ENCODE data around the gene ALDH3A1. TPM values are rescaled to one million over a fixed set of nuclear protein-coding genes. Genes with fewer than 3 reads are reported as not detected.

Gene ALDH3A1
- total RNA-seq, 6 experiments from 2014 or later, result 0.26 to 13.8 (median 1.7) TPM

DNA sequence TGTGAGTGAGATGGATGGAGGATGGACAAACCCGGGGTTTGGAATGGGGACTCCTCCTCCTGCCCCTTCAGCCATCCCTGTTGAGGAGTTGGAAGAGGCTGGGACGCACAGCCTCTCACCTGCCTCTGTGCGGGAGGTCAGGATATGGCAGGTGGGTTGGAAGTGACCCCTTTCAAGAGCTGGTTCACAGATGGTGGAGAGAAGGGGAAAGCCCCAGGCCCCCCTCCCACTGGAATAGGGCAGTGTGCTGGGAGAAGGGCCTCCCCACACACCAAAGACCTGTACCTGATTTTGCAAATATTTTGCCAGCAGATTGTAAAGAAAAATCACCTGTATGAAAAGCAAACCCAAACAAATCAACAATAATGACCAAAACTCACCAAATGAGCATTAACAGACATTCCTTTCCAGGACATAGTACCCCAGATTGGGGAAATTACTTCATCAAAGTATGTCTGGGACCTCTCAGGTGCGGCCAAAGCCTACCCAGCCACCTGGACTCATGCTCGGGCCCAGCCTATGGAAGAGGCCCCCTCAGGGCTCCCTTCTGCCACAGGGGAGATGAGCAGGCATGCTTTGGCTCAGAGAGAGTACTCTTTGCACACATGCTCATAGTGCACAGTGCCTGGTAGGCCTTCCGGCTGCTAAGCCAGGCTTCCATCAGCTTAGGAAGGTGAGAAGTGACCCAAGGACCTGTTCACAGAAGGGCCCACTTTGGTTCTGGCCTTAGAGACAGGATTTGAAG lies 39.5 kb downstream of the ALDH3A1 start:
- H3K9me3 ChIP-seq, result no peaks in the 10 kb centered on the region
- 60% methylated on average over 1 of the region's 6 CpGs for WGBS (ENCODE audit: insufficient coverage, low coverage, low lambda C conversion rate, missing lambda C conversion rate)
- TF ChIP-seq POLR2A (IDR thresholded peaks at IDR 0.05) (no peak), CTCF (IDR thresholded peaks at IDR 0.05) (no peak)
- no peaks in the 10 kb centered on the region for H3K36me3 ChIP-seq
- ATAC-seq (no peak), DNase-seq (no peak)
- H3K27ac ChIP-seq, result no peak overlapping the region
- intact Hi-C loops (cut with DNase I), result no loop called here
- no peak overlapping the region for H3K4me3 ChIP-seq
- peaks cover 0 to 6% (median 0%) of the 10 kb centered on the region in 4 donors for H3K4me1 ChIP-seq
- H3K27me3 ChIP-seq, result no peaks in the 10 kb centered on the region

DNA sequence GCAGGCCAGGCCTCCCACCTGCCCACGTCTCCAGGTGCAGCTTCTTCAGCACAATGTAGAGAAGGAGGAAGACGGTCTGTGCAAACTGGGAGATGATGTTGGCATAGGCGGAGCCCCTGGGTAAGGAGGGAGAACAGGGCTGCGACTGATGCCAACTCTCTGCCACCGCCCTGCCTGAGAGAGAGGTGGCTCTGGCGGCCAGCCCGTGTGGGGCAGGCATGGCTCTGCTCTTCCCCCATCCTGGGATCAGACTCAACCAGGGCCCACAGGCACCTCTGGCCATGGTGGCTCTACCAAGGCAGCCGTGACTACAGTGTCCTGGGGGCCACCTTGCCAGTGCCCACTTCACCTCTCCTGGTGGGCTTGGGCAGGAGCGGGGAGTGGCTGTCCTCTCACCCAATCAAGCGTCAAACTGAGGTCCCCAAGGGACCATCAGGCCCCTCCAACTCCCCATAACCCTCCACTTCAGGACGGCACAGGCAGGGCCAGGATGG lies 40.3 kb downstream of the ALDH3A1 start:
- Histone ChIP-seq H3K27me3 (no peaks in the 10 kb centered on the region), H3K9me3 (no peaks in the 10 kb centered on the region), H3K36me3 (no peaks in the 10 kb centered on the region), H3K4me1 (peaks cover 0 to 8% (median 0%) of the 10 kb centered on the region in 4 donors), H3K4me3 (no peak overlapping the region), H3K27ac (no peak overlapping the region)
- ATAC-seq (no peak), DNase-seq (no peak)
- TF ChIP-seq CTCF (IDR thresholded peaks at IDR 0.05) (no peak), POLR2A (IDR thresholded peaks at IDR 0.05) (no peak)
- intact Hi-C loops (cut with DNase I), result no loop called here
- no CpG with 5 or more reads among the region's 11 CpGs for WGBS (ENCODE audit: insufficient coverage, low coverage, low lambda C conversion rate, missing lambda C conversion rate)

- WGBS (ENCODE audit: insufficient coverage, low coverage, low lambda C conversion rate, missing lambda C conversion rate), result 69% methylated on average over 6 of the region's 12 CpGs
- TF ChIP-seq POLR2A (IDR thresholded peaks at IDR 0.05), result no peak
- no peak for TF ChIP-seq CTCF (IDR thresholded peaks at IDR 0.05)
- Histone ChIP-seq H3K27me3 (no peaks in the 10 kb centered on the region), H3K4me3 (no peak overlapping the region), H3K27ac (no peak overlapping the region), H3K4me1 (peaks cover 0 to 8% (median 0%) of the 10 kb centered on the region in 4 donors), H3K9me3 (no peaks in the 10 kb centered on the region), H3K36me3 (no peaks in the 10 kb centered on the region)
- intact Hi-C loops (cut with DNase I), result no loop called here
- DNase-seq, result no peak
- no peak for ATAC-seq
Measured at GRCh38 chr17:19706791-19707727, 41.0 kb downstream of the ALDH3A1 start.

- Histone ChIP-seq H3K4me3 (no peak overlapping the region), H3K4me1 (peaks cover 0 to 8% (median 0%) of the 10 kb centered on the region in 4 donors), H3K9me3 (no peaks in the 10 kb centered on the region), H3K27me3 (no peaks in the 10 kb centered on the region), H3K27ac (no peak overlapping the region), H3K36me3 (no peaks in the 10 kb centered on the region)
- DNase-seq (no peak), ATAC-seq (no peak)
- TF ChIP-seq CTCF (IDR thresholded peaks at IDR 0.05), result no peak
- TF ChIP-seq POLR2A (IDR thresholded peaks at IDR 0.05), result no peak
- intact Hi-C loops (cut with DNase I), result no loop called here
- WGBS (ENCODE audit: insufficient coverage, low coverage, low lambda C conversion rate, missing lambda C conversion rate), result 94% methylated on average over 4 of the region's 22 CpGs
Measured at GRCh38 chr17:19705771-19706770, 42.0 kb downstream of the ALDH3A1 start.

Measured in right lobe of liver (tissue), 6 donors.